HG03175 (cell line): ENCODE results near the gene INHBC.

ENCODE experiments used
- ATAC-seq: cut with Tn5 transposase; IDR thresholded peaks from one replicate; pipeline ENCODE4 v1.9.1; 2021; ENCODE audit warnings: mild to moderate bottlenecking, moderate library complexity; ENCODE audit not compliant: unreplicated experiment

The INHBC gene

GRCh38 chr12:57452937-57453509 is 18.4 kb downstream of the INHBC start:
- peak; percentile 62 for ATAC-seq

GRCh38 chr12:57454213-57454565 is 19.6 kb downstream of the INHBC start:
- ATAC-seq: no peak

- ATAC-seq: no peak
Measured at GRCh38 chr12:57454566-57455373, 20.2 kb downstream of the INHBC start, which contains the start of gene INHBE. Gene INHBE (plus strand): TSS chr12:57455307. CDS start chr12:57455537, 230 bp downstream.

- ATAC-seq: no peak
Measured at GRCh38 chr12:57455374-57456144, 21.0 kb downstream of the INHBC start.

- ATAC-seq: no peak
Measured at GRCh38 chr12:57456145-57456700, 21.6 kb downstream of the INHBC start.

GRCh38 chr12:57456737-57457490 is 22.3 kb downstream of the INHBC start:
- no peak for ATAC-seq

GRCh38 chr12:57458665-57459054 is 24.1 kb downstream of the INHBC start:
- no peak for ATAC-seq

- ATAC-seq: peak; percentile 59
Measured at GRCh38 chr12:57459055-57459749, 24.6 kb downstream of the INHBC start.

- ATAC-seq: no peak
Measured at GRCh38 chr12:57459750-57460467, 25.3 kb downstream of the INHBC start, which contains the start of gene GLI1. Gene GLI1 (plus strand): TSS chr12:57459785. CDS start chr12:57463692, 3,907 bp downstream.

- no peak for ATAC-seq
Measured at GRCh38 chr12:57460468-57460784, 25.8 kb downstream of the INHBC start.

- no peak for ATAC-seq
Measured at GRCh38 chr12:57460841-57461275, 26.3 kb downstream of the INHBC start.

- no peak for ATAC-seq
Measured at GRCh38 chr12:57461276-57461916, 26.8 kb downstream of the INHBC start.

- ATAC-seq: no peak
Measured at GRCh38 chr12:57461917-57462250, 27.3 kb downstream of the INHBC start.

GRCh38 chr12:57462251-57462911 is 27.8 kb downstream of the INHBC start:
- ATAC-seq: peak; percentile 70

GRCh38 chr12:57462912-57463253 is 28.3 kb downstream of the INHBC start:
- no peak for ATAC-seq

GRCh38 chr12:57464569-57464968 is 30.0 kb downstream of the INHBC start:
- ATAC-seq: no peak

GRCh38 chr12:57465030-57465746 is 30.6 kb downstream of the INHBC start:
- ATAC-seq: no peak
